Osteocyte (in vitro differentiated cells): Measurements from ENCODE around the gene EMSY. TPM values are rescaled to one million over a fixed set of nuclear protein-coding genes. Genes with fewer than 3 reads are reported as not detected.

Source experiments
- DNase-seq: peaks from one replicate; pipeline ENCODE4 v3.0.0; 2021; ENCODE audit warnings: mixed read lengths; ENCODE audit not compliant: unreplicated experiment; ENCODE audit errors: extremely low spot score
- H3K27ac Mint-ChIP-seq: one replicate; pipeline ENCODE4 v1.8.0; 2021; ENCODE audit warnings: mild to moderate bottlenecking, mixed read lengths; ENCODE audit not compliant: unreplicated experiment
- H3K27me3 Mint-ChIP-seq: one replicate; pipeline ENCODE4 v1.8.0; 2021; ENCODE audit warnings: mixed read lengths; ENCODE audit not compliant: unreplicated experiment
- H3K36me3 Mint-ChIP-seq: one replicate; pipeline ENCODE4 v1.8.0; 2021; ENCODE audit warnings: mixed read lengths; ENCODE audit not compliant: unreplicated experiment
- H3K4me1 Mint-ChIP-seq: one replicate; pipeline ENCODE4 v1.8.0; 2021; ENCODE audit warnings: mixed read lengths; ENCODE audit not compliant: unreplicated experiment
- H3K4me3 Mint-ChIP-seq: one replicate; pipeline ENCODE4 v1.8.0; 2021; ENCODE audit warnings: mild to moderate bottlenecking, moderate library complexity, mixed read lengths; ENCODE audit not compliant: unreplicated experiment
- H3K9me3 Mint-ChIP-seq: one replicate; pipeline ENCODE4 v1.8.0; 2021; ENCODE audit warnings: mixed read lengths; ENCODE audit not compliant: unreplicated experiment
- CTCF ChIP-seq: fragments of 200-600 bp; sonication (generic); IDR thresholded peaks from 2 replicates; pipeline ENCODE4 v1.5.0; 2021; ENCODE audit warnings: antibody characterized with exemption, mild to moderate bottlenecking, moderate library complexity
- total RNA-seq: library from RNA; stranded (reverse); gene quantifications from 2 replicates; pipeline ENCODE4 v1.2.1, GENCODE V29; 2021

EMSY gene
- total RNA-seq, 1 donor from 2014 or later = 23.8 TPM

GRCh38 chr11:76551400-76551799 lies 106.6 kb downstream of the EMSY start:
- no peaks in the 10 kb centered on the region for H3K9me3 Mint-ChIP-seq
- H3K27ac Mint-ChIP-seq = peak overlapping the region; percentile 74
- peaks cover 18% of the 10 kb centered on the region for H3K4me1 Mint-ChIP-seq
- peaks cover 9% of the 10 kb centered on the region for H3K36me3 Mint-ChIP-seq
- H3K27me3 Mint-ChIP-seq = no peaks in the 10 kb centered on the region
- TF ChIP-seq CTCF = peak; percentile 68
- no peak for DNase-seq
- no peak overlapping the region for H3K4me3 Mint-ChIP-seq

- no peak for DNase-seq
- Mint-ChIP-seq H3K36me3 (peaks cover 4% of the 10 kb centered on the region), H3K27me3 (no peaks in the 10 kb centered on the region), H3K4me3 (no peak overlapping the region), H3K9me3 (no peaks in the 10 kb centered on the region), H3K27ac (no peak overlapping the region), H3K4me1 (peaks cover 18% of the 10 kb centered on the region)
- no peak for TF ChIP-seq CTCF
Observed at GRCh38 chr11:76552987-76553386, 108.2 kb downstream of the EMSY start.

GRCh38 chr11:76553554-76554476 lies 109.0 kb downstream of the EMSY start:
- no peak for TF ChIP-seq CTCF
- H3K4me3 Mint-ChIP-seq = no peak overlapping the region

GRCh38 chr11:76554767-76555166 lies 109.9 kb downstream of the EMSY start:
- no peaks in the 10 kb centered on the region for H3K27me3 Mint-ChIP-seq
- no peak for DNase-seq

More at GRCh38 chr11:76553554-76554476, 109.0 kb downstream of the EMSY start:
- no peak overlapping the region for H3K27ac Mint-ChIP-seq
- H3K36me3 Mint-ChIP-seq = peaks cover 4% of the 10 kb centered on the region
- H3K9me3 Mint-ChIP-seq = no peaks in the 10 kb centered on the region
- H3K4me1 Mint-ChIP-seq = peaks cover 20% of the 10 kb centered on the region
- H3K27me3 Mint-ChIP-seq = no peaks in the 10 kb centered on the region
- DNase-seq = no peak

More at GRCh38 chr11:76554767-76555166, 109.9 kb downstream of the EMSY start:
- H3K4me3 Mint-ChIP-seq = no peak overlapping the region
- no peaks in the 10 kb centered on the region for H3K9me3 Mint-ChIP-seq
- no peak overlapping the region for H3K27ac Mint-ChIP-seq
- H3K36me3 Mint-ChIP-seq = peaks cover 2% of the 10 kb centered on the region
- H3K4me1 Mint-ChIP-seq = peaks cover 25% of the 10 kb centered on the region
- TF ChIP-seq CTCF = no peak
